Measurements from ENCODE around the gene RRP15. TPM values are rescaled to one million over a fixed set of nuclear protein-coding genes. Genes with fewer than 3 reads are reported as not detected.

Gene RRP15
- total RNA-seq, 1 experiment from 2014 or later = 36.0 TPM

DNA sequence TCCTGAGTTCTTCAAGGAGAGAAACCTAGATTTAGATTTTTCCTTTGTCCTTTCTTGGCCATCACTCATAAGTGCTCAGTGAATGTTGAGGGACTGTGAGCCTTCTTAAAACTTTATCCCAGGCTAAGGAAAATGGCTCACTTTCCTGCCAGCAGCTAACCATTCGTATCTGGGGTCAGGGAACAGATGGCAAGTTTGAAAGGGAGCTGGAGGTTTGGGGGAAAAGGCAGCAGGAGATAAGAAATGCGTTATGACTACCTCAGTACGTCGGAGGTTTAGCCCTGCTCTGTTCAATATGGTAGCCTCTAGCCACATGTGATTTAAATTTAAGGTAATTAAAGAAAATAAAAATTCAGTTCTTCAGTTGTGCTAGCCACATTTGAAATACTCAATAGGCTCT, 13.3 kb downstream of the RRP15 start:
- TF ChIP-seq ZNF671 (CRISPR knock-in tag; IDR thresholded peaks at IDR 0.05) = no peak
- TF ChIP-seq ZSCAN18 (CRISPR knock-in tag; IDR thresholded peaks at IDR 0.05) = no peak
- TF ChIP-seq NFE2L1 (CRISPR knock-in tag; IDR thresholded peaks at IDR 0.05) = no peak
- no peak for TF ChIP-seq ZNF416 (CRISPR knock-in tag; IDR thresholded peaks at IDR 0.05)
- TF ChIP-seq IRF2 (CRISPR knock-in tag; IDR thresholded peaks at IDR 0.05; ENCODE audit: borderline replicate concordance, low read depth) = no peak
- TF ChIP-seq ELF4 (CRISPR knock-in tag; IDR thresholded peaks at IDR 0.05; ENCODE audit: low read depth) = no peak
- TF ChIP-seq AFF4 (CRISPR knock-in tag; IDR thresholded peaks at IDR 0.05; ENCODE audit: borderline replicate concordance) = no peak
- TF ChIP-seq SMAD3 (CRISPR knock-in tag; IDR thresholded peaks at IDR 0.05; ENCODE audit: borderline replicate concordance) = no peak
- peak overlapping the region; percentile 93 for H3K27ac Mint-ChIP-seq
- no peak overlapping the region for H3K4me3 Mint-ChIP-seq
- ChIA-PET POLR2A (no interaction called here), CTCF (interaction anchor here (0.6 to 1.6 kb wide), 3 partner anchors 31 to 166 kb away, joined by 3 to 7 read pairs (median 6); no protein-coding TSS in a partner anchor)
- ATAC-seq = no peak
- H3K27me3 Mint-ChIP-seq (ENCODE audit: low read depth) = no peaks in the 10 kb centered on the region
- peaks cover 9% of the 10 kb centered on the region for H3K36me3 Mint-ChIP-seq
- H3K4me1 Mint-ChIP-seq = peaks cover 94% of the 10 kb centered on the region
- DNase-seq (ENCODE audit: low spot score) = no peak
- no peaks in the 10 kb centered on the region for H3K9me3 Mint-ChIP-seq

GRCh38 chr1:218299416-218299815, 14.3 kb downstream of the RRP15 start:
- no peaks in the 10 kb centered on the region for H3K9me3 Mint-ChIP-seq
- H3K4me3 Mint-ChIP-seq = peak overlapping the region; percentile 3; the same call in 1 of the 2 replicates
- CTCF ChIA-PET = interaction anchor here (0.7 to 1.6 kb wide), 7 partner anchors 14 to 767 kb away, joined by 3 to 8 read pairs (median 4); partner anchors contain the start of genes RRP15 and TGFB2
- TF ChIP-seq TP53 (CRISPR knock-in tag; IDR thresholded peaks at IDR 0.05) (no peak), IRF2 (CRISPR knock-in tag; IDR thresholded peaks at IDR 0.05; ENCODE audit: borderline replicate concordance, low read depth) (no peak), FOXK1 (CRISPR knock-in tag; IDR thresholded peaks at IDR 0.05) (no peak), HMGA2 (CRISPR knock-in tag; IDR thresholded peaks at IDR 0.05) (no peak), USF2 (CRISPR knock-in tag; IDR thresholded peaks at IDR 0.05) (no peak), TEAD1 (CRISPR knock-in tag; IDR thresholded peaks at IDR 0.05) (no peak), TCF7 (CRISPR knock-in tag; IDR thresholded peaks at IDR 0.05; ENCODE audit: low read depth) (no peak)
- TF ChIP-seq, protein P1, sequence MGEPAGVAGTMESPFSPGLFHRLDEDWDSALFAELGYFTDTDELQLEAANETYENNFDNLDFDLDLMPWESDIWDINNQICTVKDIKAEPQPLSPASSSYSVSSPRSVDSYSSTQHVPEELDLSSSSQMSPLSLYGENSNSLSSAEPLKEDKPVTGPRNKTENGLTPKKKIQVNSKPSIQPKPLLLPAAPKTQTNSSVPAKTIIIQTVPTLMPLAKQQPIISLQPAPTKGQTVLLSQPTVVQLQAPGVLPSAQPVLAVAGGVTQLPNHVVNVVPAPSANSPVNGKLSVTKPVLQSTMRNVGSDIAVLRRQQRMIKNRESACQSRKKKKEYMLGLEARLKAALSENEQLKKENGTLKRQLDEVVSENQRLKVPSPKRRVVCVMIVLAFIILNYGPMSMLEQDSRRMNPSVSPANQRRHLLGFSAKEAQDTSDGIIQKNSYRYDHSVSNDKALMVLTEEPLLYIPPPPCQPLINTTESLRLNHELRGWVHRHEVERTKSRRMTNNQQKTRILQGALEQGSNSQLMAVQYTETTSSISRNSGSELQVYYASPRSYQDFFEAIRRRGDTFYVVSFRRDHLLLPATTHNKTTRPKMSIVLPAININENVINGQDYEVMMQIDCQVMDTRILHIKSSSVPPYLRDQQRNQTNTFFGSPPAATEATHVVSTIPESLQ (CRISPR knock-in tag; IDR thresholded peaks at IDR 0.05) = no peak
- TF ChIP-seq, protein P2, sequence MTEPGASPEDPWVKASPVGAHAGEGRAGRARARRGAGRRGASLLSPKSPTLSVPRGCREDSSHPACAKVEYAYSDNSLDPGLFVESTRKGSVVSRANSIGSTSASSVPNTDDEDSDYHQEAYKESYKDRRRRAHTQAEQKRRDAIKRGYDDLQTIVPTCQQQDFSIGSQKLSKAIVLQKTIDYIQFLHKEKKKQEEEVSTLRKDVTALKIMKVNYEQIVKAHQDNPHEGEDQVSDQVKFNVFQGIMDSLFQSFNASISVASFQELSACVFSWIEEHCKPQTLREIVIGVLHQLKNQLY (CRISPR knock-in tag; IDR thresholded peaks at IDR 0.05) = no peak
- POLR2A ChIA-PET = no interaction called here
- ATAC-seq = peak; percentile 23
- H3K4me1 Mint-ChIP-seq = peaks cover 92% of the 10 kb centered on the region
- peak overlapping the region; percentile 74 for H3K27ac Mint-ChIP-seq
- peaks cover 5% of the 10 kb centered on the region; the same call in 1 of the 2 replicates for H3K36me3 Mint-ChIP-seq
- no peak for DNase-seq (ENCODE audit: low spot score)
- no peaks in the 10 kb centered on the region for H3K27me3 Mint-ChIP-seq (ENCODE audit: low read depth)

Data from WTC11 (cell line).